ENCODE data around the gene TTC21A. TPM values are rescaled to one million over a fixed set of nuclear protein-coding genes. Genes with fewer than 3 reads are reported as not detected.

Gene TTC21A
- polyA plus RNA-seq, 1 donor (not counting 4 experiments of a cell fraction or from before 2014, with no cell fraction given): 1.3 TPM

DNA sequence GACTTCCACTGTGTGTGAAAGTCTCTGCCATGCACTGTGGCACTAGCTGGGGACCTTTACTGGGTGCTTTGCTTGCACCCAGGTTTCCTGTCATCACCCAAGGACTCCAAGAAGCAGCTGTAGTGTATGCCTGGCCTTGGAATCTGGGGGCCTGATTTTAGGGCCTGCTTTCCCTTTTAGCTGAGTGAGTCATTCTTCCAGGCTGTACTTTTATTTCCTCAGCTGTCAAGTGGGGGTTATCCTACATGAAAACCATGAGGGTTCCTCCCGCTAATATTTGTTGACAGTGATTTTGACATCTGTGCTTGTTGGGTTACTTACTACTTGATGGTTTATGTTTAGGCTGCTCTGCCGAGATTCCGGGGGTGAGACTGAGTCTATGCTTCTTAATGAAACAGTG, 18.6 kb upstream of the TTC21A start:
- H3K9ac ChIP-seq (ENCODE audit: control insufficient read depth, extremely low read depth, insufficient read depth, low read length): no peak overlapping the region
- dilution Hi-C loops (cut with MboI; ENCODE audit: extremely low pct_ligation_motif_present, low sequenced_read_pairs): no loop called here
- peaks cover 10 to 13% of the 10 kb centered on the region in 2 experiments for H3K36me3 ChIP-seq (ENCODE audit: control insufficient read depth in 2 of 2, extremely low read depth in 1 of 2, insufficient read depth in 2 of 2, low read length in 2 of 2)
- FAIRE-seq: no peak
- H3K4me2 ChIP-seq (ENCODE audit: control insufficient read depth, extremely low read depth, insufficient read depth, low read depth, low read length): no peak overlapping the region
- H3K27ac ChIP-seq (ENCODE audit: control insufficient read depth, insufficient read depth, low read length): no peak overlapping the region
- H3K79me2 ChIP-seq (ENCODE audit: control insufficient read depth, insufficient read depth, low read length): no peaks in the 10 kb centered on the region
- no peak overlapping the region for H3K4me3 ChIP-seq (ENCODE audit: control insufficient read depth in 2 of 3, extremely low read depth in 1 of 3, insufficient read depth in 2 of 3, low read depth in 1 of 3, low read length in 3 of 3)
- H2AFZ ChIP-seq (ENCODE audit: control insufficient read depth, low read length): no peak overlapping the region
- TF ChIP-seq, protein P1, sequence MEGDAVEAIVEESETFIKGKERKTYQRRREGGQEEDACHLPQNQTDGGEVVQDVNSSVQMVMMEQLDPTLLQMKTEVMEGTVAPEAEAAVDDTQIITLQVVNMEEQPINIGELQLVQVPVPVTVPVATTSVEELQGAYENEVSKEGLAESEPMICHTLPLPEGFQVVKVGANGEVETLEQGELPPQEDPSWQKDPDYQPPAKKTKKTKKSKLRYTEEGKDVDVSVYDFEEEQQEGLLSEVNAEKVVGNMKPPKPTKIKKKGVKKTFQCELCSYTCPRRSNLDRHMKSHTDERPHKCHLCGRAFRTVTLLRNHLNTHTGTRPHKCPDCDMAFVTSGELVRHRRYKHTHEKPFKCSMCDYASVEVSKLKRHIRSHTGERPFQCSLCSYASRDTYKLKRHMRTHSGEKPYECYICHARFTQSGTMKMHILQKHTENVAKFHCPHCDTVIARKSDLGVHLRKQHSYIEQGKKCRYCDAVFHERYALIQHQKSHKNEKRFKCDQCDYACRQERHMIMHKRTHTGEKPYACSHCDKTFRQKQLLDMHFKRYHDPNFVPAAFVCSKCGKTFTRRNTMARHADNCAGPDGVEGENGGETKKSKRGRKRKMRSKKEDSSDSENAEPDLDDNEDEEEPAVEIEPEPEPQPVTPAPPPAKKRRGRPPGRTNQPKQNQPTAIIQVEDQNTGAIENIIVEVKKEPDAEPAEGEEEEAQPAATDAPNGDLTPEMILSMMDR (optimal IDR thresholded peaks at IDR 0.05 in 1 of 3, IDR thresholded peaks at IDR 0.05 in 1 of 3, conservative IDR thresholded peaks at IDR 0.05 in 1 of 3; ENCODE audit: extremely low read depth in 1 of 3, insufficient read depth in 2 of 3, low read length in 3 of 3): no peak
- TF ChIP-seq EZH2 (IDR thresholded peaks at IDR 0.05; ENCODE audit: low read length): no peak
- no peaks in the 10 kb centered on the region for H3K27me3 ChIP-seq (ENCODE audit: control insufficient read depth, extremely low read depth, insufficient read depth, low read length)
- DNase-seq (ENCODE audit: low read depth, low spot score): no peak
- no peaks in the 10 kb centered on the region for H3K9me3 ChIP-seq (ENCODE audit: control insufficient read depth, low read depth, low read length)
- no peaks in the 10 kb centered on the region for H3K9me1 ChIP-seq (ENCODE audit: control insufficient read depth, extremely low read depth, insufficient read depth, low read length)
- H3K4me1 ChIP-seq (ENCODE audit: control insufficient read depth, extremely low read depth, insufficient read depth, low read length): peaks cover 3% of the 10 kb centered on the region
- no peaks in the 10 kb centered on the region for H4K20me1 ChIP-seq (ENCODE audit: control insufficient read depth, extremely low read depth, insufficient read depth, low read length)

DNA sequence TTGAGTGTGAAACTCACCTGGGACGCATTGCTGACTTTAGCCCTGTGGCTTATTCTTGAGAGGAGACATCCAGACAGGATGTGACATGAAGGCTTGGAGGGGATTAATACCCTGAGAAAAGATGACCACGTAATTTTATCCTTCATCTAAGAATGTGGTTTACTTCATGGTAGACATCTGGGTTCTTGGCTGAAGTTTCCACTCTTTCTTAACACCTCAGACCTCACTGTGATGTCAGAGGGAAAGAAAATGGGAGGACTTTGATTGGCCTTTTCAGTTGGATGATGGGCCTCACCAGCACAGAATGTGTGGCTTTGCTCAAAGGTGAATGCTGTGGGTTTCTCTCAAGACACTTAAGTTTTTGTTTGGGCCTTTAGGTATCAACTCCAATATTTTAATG, 16.6 kb upstream of the TTC21A start:
- dilution Hi-C loops (cut with MboI; ENCODE audit: extremely low pct_ligation_motif_present, low sequenced_read_pairs): no loop called here
- Histone ChIP-seq H3K9me3 (ENCODE audit: control insufficient read depth, low read depth, low read length) (no peaks in the 10 kb centered on the region), H3K9me1 (ENCODE audit: control insufficient read depth, extremely low read depth, insufficient read depth, low read length) (no peaks in the 10 kb centered on the region), H3K9ac (ENCODE audit: control insufficient read depth, extremely low read depth, insufficient read depth, low read length) (no peak overlapping the region), H3K27me3 (ENCODE audit: control insufficient read depth, extremely low read depth, insufficient read depth, low read length) (no peaks in the 10 kb centered on the region), H3K4me3 (ENCODE audit: control insufficient read depth in 2 of 3, extremely low read depth in 1 of 3, insufficient read depth in 2 of 3, low read depth in 1 of 3, low read length in 3 of 3) (no peak overlapping the region), H3K36me3 (ENCODE audit: control insufficient read depth in 2 of 2, extremely low read depth in 1 of 2, insufficient read depth in 2 of 2, low read length in 2 of 2) (peaks cover 13 to 21% of the 10 kb centered on the region in 2 experiments), H4K20me1 (ENCODE audit: control insufficient read depth, extremely low read depth, insufficient read depth, low read length) (no peaks in the 10 kb centered on the region), H3K4me1 (ENCODE audit: control insufficient read depth, extremely low read depth, insufficient read depth, low read length) (peaks cover 3% of the 10 kb centered on the region), H3K27ac (ENCODE audit: control insufficient read depth, insufficient read depth, low read length) (no peak overlapping the region), H3K4me2 (ENCODE audit: control insufficient read depth, extremely low read depth, insufficient read depth, low read depth, low read length) (no peak overlapping the region), H3K79me2 (ENCODE audit: control insufficient read depth, insufficient read depth, low read length) (no peaks in the 10 kb centered on the region), H2AFZ (ENCODE audit: control insufficient read depth, low read length) (no peak overlapping the region)
- DNase-seq (ENCODE audit: low read depth, low spot score) (no peak), FAIRE-seq (no peak)
- no peak for TF ChIP-seq EZH2 (IDR thresholded peaks at IDR 0.05; ENCODE audit: low read length)
- TF ChIP-seq, protein P1 (optimal IDR thresholded peaks at IDR 0.05 in 1 of 3, IDR thresholded peaks at IDR 0.05 in 1 of 3, conservative IDR thresholded peaks at IDR 0.05 in 1 of 3; ENCODE audit: extremely low read depth in 1 of 3, insufficient read depth in 2 of 3, low read length in 3 of 3): no peak
